ENCODE results near the gene NUDT3.

Gene NUDT3

DNA sequence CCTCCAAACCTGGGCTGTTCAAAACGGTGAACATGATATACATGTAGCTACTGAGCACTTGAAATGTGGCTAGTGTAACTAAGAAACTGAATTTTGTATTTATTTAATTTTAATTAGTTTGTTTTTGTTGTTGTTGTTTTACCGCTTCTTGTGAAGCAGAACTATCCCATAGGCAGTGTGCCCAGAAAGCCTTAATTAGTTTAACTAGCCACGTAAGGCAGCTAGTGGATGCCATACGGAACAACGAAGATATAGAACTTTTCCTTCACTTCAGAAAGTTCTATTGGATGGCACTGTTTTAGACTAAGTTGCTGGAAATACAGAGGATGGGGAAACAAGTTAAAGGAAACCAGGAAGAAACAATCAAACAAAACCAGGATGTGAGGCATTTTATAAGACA, 70.6 kb downstream of the NUDT3 start:
- DNase-seq (ENCODE audit: low spot score), result no peak

DNA sequence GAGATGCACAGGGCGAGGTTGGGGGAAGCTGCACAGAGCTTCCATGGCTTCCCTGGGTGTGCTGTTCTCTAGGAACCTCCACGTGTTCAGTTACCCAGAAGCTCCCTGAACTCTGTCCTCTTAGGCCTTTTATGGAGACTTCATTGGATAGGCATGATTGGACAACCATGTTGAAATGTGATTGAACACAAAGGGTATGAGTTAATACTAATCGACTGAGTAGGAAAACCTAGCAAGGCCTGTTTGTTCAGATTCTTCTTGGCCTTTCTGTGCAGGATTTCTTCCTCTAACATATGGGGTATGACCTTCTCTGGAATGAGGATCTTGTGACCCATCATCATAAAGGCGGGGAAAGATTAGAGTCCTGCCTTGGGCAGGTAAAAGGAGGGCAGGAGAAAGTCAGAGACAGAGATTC, 73.0 kb downstream of the NUDT3 start:
- no peak for DNase-seq (ENCODE audit: low spot score)

DNA sequence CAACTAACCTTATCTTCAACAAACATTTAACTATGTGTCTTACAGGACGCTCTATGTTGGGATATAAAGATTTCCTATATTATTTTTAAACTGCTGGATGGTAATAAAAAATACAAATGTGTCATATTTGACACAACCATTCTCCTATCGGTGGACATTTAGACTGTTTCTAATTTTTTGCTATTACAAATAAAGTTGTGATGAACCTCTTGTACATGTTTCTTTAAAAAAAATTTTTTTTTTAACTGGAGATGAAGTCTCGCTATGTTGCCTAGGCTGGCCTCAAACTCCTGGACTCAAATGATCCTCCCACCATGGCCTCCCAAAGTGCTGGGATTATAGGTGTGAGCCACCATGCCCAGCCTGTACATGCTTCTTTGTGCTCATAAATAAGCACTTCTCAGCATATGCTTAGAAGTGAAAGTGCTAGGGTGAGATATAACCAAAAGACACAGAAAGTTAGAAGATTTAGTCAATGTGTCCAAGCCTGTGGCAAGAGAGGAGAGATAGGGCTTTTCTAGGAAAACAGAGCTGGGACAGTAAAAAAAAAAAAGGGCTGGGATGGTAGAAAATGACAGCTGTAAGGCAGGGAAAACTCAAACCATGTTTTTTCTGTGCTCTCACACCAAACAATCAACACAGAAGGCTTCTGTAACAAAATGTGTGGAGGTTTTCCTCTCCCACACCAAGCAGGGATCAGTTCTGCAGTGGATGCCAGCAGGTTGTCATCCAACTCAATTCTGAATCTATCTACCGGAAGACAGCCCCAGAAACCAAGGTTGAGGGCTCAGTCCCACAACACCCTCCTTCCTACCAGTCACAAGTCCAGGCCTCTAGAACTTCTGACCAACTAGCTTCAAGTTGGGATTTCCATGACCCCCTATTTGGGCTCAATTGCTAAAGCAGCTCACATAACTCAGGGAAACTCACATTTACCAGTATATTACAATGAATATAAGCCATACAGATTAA, 73.7 kb downstream of the NUDT3 start:
- DNase-seq (ENCODE audit: low spot score), result no peak

DNA sequence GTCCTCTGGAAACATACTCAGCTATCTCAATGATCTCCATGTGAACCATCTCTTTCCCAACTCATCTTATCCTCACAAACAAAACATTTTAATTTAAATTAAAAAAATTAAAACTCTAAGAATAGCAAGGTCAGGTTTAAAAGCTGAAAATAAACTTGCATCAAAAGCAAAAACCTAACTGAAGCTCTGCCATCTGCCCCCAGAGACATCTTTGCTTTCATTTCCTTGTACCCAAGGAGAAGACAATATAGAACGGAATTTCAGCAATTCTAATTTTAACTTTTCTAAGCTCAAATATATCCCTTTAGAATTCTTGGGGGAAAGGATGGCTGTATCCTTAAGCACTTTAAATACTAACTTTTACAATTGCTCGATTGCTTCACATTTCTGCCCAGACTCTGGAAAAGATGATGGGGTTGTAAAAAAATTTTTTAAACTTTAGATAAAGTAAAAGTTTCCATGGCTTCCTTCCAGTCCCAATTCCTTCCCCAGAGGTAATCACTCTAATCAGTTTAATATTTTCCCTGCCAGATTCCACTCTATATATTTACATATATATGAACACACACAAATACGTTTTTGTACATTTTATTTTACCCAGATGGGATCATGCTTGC, 74.5 kb downstream of the NUDT3 start:
- DNase-seq (ENCODE audit: low spot score), result no peak

DNA sequence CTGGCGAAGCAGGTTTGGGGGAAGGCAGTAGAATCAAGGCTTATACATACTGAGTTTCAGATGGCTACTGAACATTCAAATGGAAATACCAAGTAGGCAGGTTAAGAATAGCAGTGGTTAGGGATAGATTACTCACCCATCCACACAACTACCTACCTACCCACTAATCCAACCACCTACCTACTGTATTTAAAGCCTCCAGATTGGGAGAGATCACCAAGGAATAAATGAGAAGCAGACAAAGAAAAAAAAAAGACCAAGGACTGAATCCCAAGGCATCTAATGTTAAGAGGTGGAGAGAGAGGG, 75.3 kb downstream of the NUDT3 start:
- no peak for DNase-seq (ENCODE audit: low spot score)

DNA sequence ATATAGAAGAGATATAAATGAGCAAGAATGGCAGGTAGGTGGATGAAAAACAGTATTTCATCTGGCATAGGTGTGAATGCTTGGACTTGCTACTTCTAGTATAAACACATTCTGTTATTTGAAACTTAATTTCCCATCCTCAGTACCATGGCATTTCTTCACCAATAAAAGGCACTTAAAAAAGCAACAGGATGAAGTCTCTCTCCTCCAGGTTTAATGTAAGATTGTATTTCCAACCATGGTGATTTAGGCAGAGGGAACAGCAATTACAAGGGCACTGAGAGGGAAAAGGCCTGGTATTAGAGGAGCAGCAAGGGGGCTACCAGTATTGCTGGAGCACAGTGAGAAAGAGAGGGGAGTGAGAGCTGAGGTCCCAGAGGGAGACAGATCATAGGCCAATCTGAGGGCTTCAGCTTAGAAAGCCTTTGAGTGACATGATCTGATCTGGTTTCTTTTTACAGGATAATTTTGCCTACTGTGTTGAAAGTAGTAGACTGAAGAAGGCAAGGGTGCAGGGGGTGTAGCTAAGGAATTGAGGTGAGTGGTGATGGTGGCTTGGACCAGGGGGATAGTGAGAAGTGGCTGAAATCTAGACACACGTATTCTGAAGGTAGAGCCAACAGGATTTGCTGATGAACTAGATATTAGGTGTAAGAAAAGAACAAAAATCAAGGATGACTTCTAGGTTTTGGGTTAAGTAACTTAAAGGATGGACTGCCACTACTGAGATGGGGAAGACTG, 75.9 kb downstream of the NUDT3 start:
- DNase-seq (ENCODE audit: low spot score), result no peak

DNA sequence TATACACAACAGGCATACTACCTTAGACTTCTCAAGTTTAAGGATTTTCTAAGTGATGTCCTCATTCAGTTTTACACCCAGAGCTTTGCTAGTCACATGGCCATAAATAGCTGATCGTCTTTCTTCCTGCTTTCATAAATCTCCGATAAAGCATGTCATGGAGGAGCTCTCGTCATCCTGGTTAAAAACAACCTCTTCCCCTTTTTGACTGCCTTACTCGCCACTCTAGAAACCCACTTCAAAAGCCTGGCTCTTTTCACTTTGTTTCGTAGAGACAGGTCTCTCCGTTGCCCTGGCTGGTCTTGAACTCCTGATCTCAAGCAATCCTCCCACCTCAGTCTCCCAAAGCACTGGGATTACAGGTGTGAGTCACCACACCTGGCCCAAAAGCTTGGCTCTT, 76.7 kb downstream of the NUDT3 start:
- no peak for DNase-seq (ENCODE audit: low spot score)

DNA sequence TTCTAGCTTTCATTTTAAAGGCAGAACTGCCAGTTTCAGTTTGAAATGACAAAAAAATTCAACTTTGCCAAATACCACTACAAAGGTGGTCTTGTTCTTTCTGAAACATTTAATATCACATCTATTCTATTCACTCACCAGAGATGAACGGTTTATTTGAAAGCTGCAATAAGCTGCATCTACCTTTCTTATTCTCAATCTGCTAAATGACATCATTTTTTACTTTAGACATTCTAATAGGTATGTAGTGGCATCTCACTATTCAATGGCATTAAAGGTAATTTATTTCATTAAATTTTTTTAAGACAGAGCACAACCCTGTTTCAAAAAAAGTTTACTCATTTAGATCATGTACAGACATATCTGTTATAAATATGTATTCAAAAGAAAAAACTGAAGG, 77.2 kb downstream of the NUDT3 start:
- DNase-seq (ENCODE audit: low spot score), result no peak

DNA sequence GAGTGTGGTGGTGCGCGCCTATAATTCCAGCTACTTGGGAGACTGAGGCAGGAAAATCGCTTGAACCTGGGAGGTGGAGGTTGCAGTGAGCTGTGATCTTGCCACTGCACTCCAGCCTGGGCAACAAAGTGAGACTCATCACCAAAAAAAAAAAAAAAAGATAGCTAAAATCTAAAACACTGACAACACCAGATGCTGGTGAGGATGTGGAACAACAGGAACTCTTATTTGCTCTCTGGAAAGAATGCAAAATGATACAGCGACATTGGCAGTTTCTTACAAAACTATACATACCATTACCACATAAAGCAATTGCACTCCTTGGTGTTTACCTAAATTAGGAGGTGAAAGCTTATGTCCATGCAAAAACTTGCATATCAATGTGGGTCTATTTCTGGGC, 80.2 kb downstream of the NUDT3 start:
- DNase-seq (ENCODE audit: low spot score), result no peak

DNA sequence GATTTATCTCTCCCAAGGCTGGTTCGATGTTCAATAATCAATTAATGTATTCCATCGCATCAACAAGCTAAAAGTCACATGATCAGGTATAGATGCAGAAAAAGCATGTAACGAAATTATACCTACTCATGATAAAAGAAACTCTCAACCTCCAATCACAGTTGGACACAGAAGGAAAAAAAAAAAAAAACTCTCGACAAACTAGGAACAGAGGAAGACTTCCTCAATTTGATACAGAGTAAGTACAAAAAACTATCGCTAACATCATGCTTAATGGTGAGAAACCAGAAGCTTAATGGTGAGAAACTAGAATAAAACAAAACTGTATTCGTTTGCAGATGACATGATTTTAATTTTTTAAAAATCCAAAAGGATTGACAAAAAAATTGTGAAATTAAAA, 81.7 kb downstream of the NUDT3 start:
- no peak for DNase-seq (ENCODE audit: low spot score)

DNA sequence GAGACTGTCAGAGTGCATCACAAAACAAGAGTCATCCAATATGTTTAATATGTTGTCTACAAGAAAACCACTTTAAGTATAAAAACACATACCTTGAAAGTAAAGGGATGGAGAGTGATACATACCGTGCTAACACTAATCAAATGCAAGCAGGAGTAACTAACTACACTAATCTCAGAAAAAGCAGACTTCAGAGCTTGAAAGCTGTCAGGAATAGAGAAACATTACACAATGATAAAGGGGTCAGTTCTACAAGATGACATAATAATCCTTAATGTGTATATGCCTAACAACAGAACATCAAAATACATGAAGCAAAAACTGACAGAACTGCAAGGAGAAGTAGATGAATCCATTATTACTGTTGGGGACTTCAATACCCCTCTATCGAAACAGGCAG, 84.0 kb downstream of the NUDT3 start:
- DNase-seq (ENCODE audit: low spot score), result no peak

DNA sequence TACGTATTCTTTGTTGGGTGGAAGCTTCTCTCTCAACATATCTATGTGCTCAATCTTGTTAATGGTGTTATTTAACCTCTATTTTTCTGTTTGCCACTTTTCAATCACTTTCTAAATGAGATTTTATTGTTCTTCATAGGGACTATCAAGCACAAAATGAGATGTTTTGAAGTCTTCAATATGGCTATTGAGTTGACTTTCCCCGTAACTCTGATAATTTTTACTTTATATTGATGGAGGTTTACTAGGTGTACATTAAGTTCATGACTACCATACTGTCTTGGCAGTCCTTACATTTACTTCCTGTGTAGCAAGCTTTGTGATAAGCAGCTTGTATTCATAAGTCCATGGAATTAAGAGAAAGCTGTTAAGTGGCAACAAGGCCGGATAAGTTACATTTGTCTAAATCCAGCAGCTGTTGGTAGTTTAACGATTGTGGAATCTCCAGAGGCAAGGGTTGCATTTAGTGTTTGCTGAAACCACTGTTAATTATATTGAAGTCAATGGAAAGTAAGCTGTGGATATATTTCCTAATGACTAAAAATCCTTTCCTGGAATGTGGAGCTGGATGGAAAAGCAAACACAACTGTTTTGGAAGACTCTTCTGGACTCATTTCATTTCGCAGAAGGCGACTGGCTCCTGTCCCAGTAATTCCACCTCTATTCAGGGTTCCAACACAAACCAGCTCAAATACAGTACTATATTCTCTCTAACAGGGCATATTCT, 86.3 kb downstream of the NUDT3 start:
- no peak for DNase-seq (ENCODE audit: low spot score)

DNA sequence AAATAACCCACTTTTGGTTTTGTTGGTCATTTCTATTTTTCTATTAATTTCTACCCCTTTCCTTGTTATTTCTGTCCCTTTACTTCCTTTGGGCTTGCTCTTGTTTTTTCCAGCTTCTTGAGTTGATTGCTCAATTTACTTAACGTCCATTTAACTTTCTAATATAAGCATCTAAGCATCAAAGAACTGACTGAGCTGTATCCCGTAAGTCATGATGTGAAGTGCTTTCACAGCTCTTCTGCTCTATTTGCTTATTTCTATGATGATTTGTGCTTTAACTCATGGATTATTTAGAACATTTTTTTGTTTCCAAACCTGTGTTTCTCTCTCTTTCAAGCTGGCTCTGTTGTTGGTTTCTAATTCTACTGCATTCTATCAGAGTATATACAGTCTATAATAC, 87.0 kb downstream of the NUDT3 start:
- no peak for DNase-seq (ENCODE audit: low spot score)

DNA sequence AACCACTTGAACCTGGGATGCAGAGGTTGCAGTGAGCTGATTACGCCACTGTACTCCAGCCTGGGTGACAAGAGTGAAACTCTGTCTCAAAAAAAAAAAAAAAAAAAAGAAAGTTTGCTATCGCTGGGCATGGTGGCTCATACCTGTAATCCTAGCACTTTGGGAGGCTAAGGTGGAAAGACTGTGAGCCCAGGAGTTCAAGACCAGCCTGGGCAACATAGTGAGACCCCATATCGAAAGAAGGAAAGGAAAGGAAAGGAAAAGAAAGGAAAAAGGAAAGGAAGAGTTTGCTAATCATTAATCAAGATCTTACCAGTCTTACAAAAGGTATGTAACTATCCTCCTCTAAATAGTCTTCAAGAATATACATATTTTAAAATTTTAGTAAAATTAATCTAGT, 88.3 kb downstream of the NUDT3 start:
- DNase-seq (ENCODE audit: low spot score), result no peak

DNA sequence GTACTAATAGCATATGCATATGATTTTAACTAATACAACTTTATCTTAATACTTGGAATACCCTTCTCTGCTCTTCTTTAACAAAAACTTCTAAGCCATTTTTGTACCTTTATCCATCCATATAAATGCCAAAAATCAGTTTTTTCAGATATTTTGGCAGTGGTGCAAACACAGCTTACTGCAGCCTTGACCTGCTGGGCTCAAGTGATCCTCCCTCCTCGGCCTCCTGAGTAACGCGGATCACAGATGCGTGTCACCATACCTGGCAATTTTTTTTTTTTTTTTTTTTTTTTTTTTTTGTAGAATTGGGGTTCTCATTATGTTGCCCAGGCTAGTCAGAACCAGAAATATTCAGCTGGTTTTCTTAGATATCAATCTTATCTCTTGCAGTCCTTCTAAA, 89.5 kb downstream of the NUDT3 start:
- DNase-seq (ENCODE audit: low spot score), result no peak

DNA sequence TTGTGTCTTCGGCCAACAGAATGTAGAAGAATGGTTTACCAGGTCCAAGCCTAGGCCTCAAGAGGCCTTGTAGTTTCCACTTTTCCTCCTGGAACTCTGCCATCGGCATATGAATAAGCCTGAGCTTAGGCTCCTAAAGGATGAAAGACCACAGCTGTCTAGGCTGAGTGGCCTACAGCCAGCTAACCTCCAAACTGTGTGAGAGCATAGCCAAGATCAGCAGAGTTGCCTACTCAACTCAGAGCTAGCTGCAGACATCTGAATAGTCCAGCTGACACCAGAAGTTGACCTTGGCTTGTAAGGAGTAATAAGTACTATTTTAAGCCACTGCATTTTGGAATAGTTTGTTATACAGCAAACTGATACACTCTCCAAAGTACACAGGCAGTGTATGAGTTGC, 91.1 kb downstream of the NUDT3 start:
- DNase-seq (ENCODE audit: low spot score), result no peak

DNA sequence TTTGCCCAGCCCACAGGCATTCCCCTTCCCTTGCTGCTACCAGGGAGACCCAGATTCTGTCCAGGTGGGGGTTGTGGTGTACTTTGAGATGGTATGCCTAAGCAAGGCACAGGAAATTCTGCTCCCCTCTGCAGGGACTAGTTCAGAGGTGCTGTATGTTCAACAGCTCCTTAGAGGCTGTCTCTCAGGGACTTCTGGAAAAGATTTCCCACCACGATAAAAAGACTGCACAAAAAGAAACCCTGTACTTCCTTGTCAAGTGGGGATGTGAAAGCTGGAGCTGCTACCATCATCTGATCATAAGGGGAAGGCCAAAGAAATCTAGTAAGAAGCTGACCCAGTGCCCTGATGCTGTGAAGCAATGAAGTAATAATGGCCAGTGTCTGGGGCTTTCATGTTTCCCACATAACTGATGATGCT, 92.1 kb downstream of the NUDT3 start:
- no peak for DNase-seq (ENCODE audit: low spot score)

DNA sequence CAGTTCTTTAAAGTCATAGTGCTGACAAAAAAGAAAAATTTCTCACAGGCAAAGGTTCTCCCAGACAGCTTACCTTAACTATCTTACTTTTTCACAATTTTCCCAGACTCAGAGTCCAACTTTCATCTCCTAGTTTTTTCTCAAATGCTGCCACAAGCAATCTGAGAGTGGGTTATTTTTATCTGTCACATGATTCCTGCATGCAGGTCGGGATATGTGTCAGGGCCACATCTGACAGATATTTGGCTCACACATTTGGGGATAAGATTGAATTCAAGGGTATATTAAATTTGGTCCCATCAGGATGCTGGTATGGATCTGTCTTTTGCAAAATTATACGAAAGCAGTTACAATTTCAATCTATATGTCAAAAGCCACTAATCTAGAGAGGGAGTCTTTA, 93.5 kb downstream of the NUDT3 start:
- DNase-seq (ENCODE audit: low spot score), result no peak

DNA sequence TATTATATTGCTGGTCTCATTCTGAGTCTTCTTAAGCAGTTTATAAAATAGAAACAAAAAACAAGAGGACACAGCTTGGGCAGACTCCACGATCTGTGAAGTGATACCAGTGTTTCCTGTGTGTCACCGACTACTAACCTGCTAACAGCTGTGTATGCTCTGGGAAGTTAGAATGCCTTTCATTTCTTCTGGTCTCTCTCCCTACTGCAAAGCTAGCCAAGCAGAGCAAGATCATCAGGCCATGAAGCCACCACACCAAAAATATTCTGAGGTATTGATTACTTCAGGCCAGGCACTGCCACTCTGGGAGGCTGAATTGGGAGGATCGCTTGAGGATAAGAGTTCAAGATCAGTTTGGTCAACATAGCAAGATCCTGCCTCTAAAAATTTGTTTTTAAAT, 96.7 kb downstream of the NUDT3 start:
- DNase-seq (ENCODE audit: low spot score), result no peak

DNA sequence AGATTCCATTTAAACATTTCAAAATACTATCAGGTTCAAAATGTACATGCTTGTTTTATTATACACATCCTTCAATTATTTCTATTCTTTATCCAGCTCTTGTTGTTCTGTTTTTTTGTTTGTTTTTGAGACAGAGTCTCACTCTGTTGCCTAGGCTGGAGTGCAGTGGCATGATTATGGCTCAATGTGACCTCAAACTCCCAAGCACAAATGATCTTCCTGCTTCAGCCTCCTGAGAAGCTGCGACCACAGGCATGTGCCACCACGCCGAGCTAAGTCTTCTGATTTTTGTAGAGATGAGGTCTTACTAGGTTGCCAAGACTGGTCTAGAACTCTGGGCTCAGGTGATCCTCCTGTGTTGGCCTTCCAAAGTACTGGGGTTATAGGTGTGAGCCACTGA, 99.5 kb downstream of the NUDT3 start:
- no peak for DNase-seq (ENCODE audit: low spot score)

DNA sequence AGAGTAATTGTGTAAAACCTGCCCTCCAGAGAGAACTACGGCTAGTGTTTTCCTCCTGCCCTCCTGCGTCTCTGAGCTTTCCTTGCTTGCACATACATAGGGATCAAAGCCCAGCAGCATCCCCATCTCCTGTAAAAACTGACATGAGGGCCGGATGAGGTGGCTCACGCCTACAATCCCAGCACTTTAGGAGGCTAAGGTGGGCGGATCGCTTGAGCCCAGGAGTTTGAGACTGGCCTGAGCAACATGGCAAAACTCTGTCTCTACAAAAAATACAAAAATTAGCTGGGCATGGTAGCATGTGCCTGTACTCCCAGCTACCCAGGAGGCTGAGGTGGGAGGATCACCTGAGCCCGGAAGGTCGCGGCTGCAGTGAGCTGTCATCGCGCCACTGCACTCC, 103.3 kb downstream of the NUDT3 start:
- DNase-seq (ENCODE audit: low spot score), result no peak

DNA sequence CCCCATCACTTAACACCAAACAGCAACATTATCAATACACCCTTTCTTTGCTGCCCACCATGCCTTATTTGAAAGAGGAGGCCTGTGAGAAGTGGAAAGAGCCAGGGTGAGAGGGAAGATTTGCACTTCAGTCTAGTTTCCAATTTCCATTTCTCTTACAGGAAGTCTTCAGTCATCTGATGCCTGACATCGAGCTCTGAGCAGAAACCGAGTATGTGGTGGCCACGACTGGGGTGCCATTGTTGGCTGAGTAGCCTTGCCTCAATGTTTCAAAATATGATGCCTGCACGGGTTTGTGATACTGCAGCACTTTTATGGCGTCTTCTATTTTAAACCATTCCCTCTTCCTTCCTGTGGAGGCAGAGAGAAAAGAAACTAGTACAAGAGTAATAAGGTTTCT, 103.9 kb downstream of the NUDT3 start:
- DNase-seq (ENCODE audit: low spot score), result no peak
